Colonic mucosa (tissue), 4 donors: ENCODE results near the gene ZEB1. TPM values are rescaled to one million over a fixed set of nuclear protein-coding genes. Genes with fewer than 3 reads are reported as not detected.

Source experiments
- DNase-seq: peaks from one replicate; pipeline ENCODE4 v3.0.0-alpha.2; 2020
- H3K27ac ChIP-seq: fragments of 200-600 bp; one replicate; pipeline ENCODE4 v1.8.0; 2021
- H3K27me3 ChIP-seq: fragments of 200-600 bp; one replicate; pipeline ENCODE4 v1.8.0; 2021
- H3K36me3 ChIP-seq: fragments of 200-600 bp; one replicate; pipeline ENCODE4 v1.8.0; 2021
- H3K4me1 ChIP-seq: fragments of 200-600 bp; one replicate; pipeline ENCODE4 v1.8.0; 2021; ENCODE audit warnings: mild to moderate bottlenecking
- H3K4me3 ChIP-seq: fragments of 200-600 bp; one replicate; pipeline ENCODE4 v1.8.0; 2021
- H3K9ac ChIP-seq, 2 donors: one replicate each; pipeline ENCODE4 v1.7.0; 2013; ENCODE audit warnings: control low read depth in 2 of 2, low read depth in 2 of 2, low read length in 2 of 2
- H3K9me3 ChIP-seq: fragments of 200-600 bp; one replicate; pipeline ENCODE4 v1.8.0; 2021
- CTCF ChIP-seq: fragments of 200-600 bp; IDR thresholded peaks from one replicate; pipeline ENCODE4 v1.8.0; 2022; ENCODE audit warnings: antibody characterized with exemption, mild to moderate bottlenecking
- intact Hi-C: fragments of 100-400 bp; cut with DNase I; formaldehyde crosslinking; loops from one replicate; pipeline ENCODE4 v1.14.1; 2022
- total RNA-seq, 2 donors: library from RNA; stranded (reverse); fragmentation: NEBNext Ultra II Directional in 1 of 2; extraction: Animal tissue kit (Norgen Biotek cat#: 25700) in 1 of 2; gene quantifications; one replicate each; pipeline ENCODE4 v1.2.1, GENCODE V29; 2021
- donor health status: healthy.
- donor health status: DM: no; HTN: no; CAD: no.
- donor health status: DM: no; HTN: no; CAD: no.

The ZEB1 gene
- total RNA-seq, 2 donors from 2014 or later: 6.1 to 32.3 TPM

DNA sequence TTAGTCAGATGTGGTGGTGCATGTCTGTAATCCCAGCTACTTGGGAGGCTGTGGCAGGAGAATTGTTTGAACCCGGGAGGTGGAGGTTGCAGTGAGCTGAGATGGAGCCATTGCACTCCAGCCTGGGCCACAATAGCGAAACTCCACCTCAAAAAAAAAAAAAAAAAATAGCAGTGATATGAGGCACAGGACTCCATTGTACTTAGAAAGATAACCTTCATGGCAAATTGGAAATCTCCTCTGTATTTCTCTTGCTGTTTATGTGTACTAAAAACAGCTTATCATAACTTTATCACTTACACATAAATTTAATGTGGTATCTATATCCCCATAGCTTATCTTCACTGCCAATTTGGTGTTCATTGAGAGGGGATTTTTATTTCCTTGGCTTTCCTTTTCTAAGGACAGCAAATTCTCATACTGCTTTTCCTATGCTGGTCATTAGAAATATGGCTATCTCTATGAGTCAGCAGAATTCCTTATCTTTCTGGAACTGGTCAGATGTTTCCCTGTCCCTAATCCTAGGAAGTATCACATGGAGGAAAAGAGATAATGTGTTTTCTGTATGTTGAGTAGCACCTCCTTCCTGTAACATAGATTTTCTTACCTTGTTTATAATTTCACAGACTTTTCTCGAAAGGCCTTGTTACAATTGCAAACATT, 40.6 kb upstream of the ZEB1 start:
- H3K9ac ChIP-seq: no peak overlapping the region
- DNase-seq: no peak
- no peak overlapping the region for H3K4me3 ChIP-seq
- intact Hi-C loops: no loop called here
- H3K4me1 ChIP-seq: no peaks in the 10 kb centered on the region
- H3K27ac ChIP-seq: no peak overlapping the region
- H3K27me3 ChIP-seq: no peaks in the 10 kb centered on the region
- no peak for TF ChIP-seq CTCF
- no peaks in the 10 kb centered on the region for H3K36me3 ChIP-seq
- no peaks in the 10 kb centered on the region for H3K9me3 ChIP-seq

- no peak for DNase-seq
- Histone ChIP-seq H3K27me3 (no peaks in the 10 kb centered on the region), H3K9me3 (no peaks in the 10 kb centered on the region), H3K4me1 (no peaks in the 10 kb centered on the region), H3K9ac (no peak overlapping the region), H3K4me3 (no peak overlapping the region), H3K27ac (no peak overlapping the region), H3K36me3 (no peaks in the 10 kb centered on the region)
- intact Hi-C loops: no loop called here
- no peak for TF ChIP-seq CTCF
Observed at GRCh38 chr10:31280972-31281371, 38.0 kb upstream of the ZEB1 start.

GRCh38 chr10:31288001-31288400, 31.0 kb upstream of the ZEB1 start:
- no peaks in the 10 kb centered on the region for H3K4me1 ChIP-seq
- no peaks in the 10 kb centered on the region for H3K27me3 ChIP-seq
- no peak overlapping the region for H3K27ac ChIP-seq
- intact Hi-C loops: no loop called here
- no peak for TF ChIP-seq CTCF
- H3K4me3 ChIP-seq: no peak overlapping the region
- H3K9me3 ChIP-seq: no peaks in the 10 kb centered on the region
- no peak for DNase-seq
- H3K9ac ChIP-seq: no peak overlapping the region
- no peaks in the 10 kb centered on the region for H3K36me3 ChIP-seq

GRCh38 chr10:31288962-31289361, 30.1 kb upstream of the ZEB1 start:
- Histone ChIP-seq H3K27ac (no peak overlapping the region), H3K9ac (no peak overlapping the region), H3K36me3 (no peaks in the 10 kb centered on the region), H3K9me3 (no peaks in the 10 kb centered on the region), H3K4me1 (no peaks in the 10 kb centered on the region), H3K4me3 (no peak overlapping the region), H3K27me3 (no peaks in the 10 kb centered on the region)
- intact Hi-C loops: no loop called here
- no peak for TF ChIP-seq CTCF
- DNase-seq: no peak

DNA sequence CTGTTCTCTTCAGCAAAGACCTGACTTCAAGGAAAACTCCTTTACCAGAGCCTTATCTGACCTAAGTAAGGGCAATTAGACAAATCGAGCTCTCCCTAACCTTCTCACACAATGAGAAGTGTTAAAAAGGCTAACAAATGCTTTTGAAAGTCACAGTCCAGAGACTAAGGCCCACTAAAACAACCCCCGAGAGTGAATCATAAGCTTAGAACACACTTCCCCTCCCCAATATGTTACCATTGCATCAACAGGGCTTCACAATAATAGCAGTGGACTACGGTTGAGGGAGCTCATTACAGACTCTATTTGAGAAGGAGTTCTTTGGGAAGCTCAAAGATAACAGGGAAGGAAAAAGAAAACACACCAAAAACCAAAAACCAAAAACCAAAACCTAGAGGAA, 28.6 kb upstream of the ZEB1 start:
- Histone ChIP-seq H3K36me3 (no peaks in the 10 kb centered on the region), H3K27me3 (no peaks in the 10 kb centered on the region), H3K27ac (no peak overlapping the region), H3K4me3 (no peak overlapping the region), H3K9me3 (no peaks in the 10 kb centered on the region), H3K4me1 (no peaks in the 10 kb centered on the region), H3K9ac (no peak overlapping the region)
- DNase-seq: no peak
- no peak for TF ChIP-seq CTCF
- intact Hi-C loops: no loop called here
